Endothelial cell of umbilical vein (primary cell): ENCODE results near the gene CRIM1. TPM values are rescaled to one million over a fixed set of nuclear protein-coding genes. Genes with fewer than 3 reads are reported as not detected.
A peak's percentile ranks its signal among the peaks of the same experiment; 100 is the strongest.

Source experiments
- BruUV-seq: library from RNA; stranded (reverse); fragments of 400-500 nt; replicated peaks from 2 replicates; lab custom pipeline; 2021; lab: Mats Ljungman, UMichigan
- CTCF ChIA-PET: fragments of 300-600, 350-600 bp; sonication (Branson Sonifier 250); formaldehyde crosslinking; loops from one replicate; lab custom pipeline; 2021; ENCODE audit warnings: antibody characterized with exemption, inconsistent platforms; lab: Charles Lee
- POLR2A ChIA-PET: fragments of 300-600, 350-600 bp; sonication (Branson Sonifier 250); formaldehyde crosslinking; loops from one replicate; lab custom pipeline; 2021; ENCODE audit warnings: antibody characterized with exemption, inconsistent platforms; lab: Charles Lee
- DNase-seq: peaks from one replicate; pipeline ENCODE4 v3.0.0-alpha.2; 2011; ENCODE audit warnings: low read depth, low spot score
- FAIRE-seq: peaks from 2 replicates; lab custom pipeline; 2011; peaks lifted over from hg19 to GRCh38; lab: Jason Lieb, UNC
- H2AFZ ChIP-seq: 2 replicates; pipeline ENCODE4 v1.6.0; 2012; ENCODE audit warnings: low read depth, low read length, control low read depth, inconsistent platforms
- H3K27ac ChIP-seq: 2 replicates; pipeline ENCODE4 v1.5.1; 2011; ENCODE audit warnings: low read depth, mild to moderate bottlenecking, control low read depth, low read length, moderate library complexity; ENCODE audit not compliant: insufficient read depth
- H3K27me3 ChIP-seq, 2 experiments: 2 replicates each; pipeline versions ENCODE4 v1.6.0 to v1.6.1; 2011; ENCODE audit warnings: low read length in 2 of 2, mixed read lengths in 1 of 2; ENCODE audit not compliant: control insufficient read depth in 2 of 2, insufficient read depth in 2 of 2
- H3K36me3 ChIP-seq, 2 experiments: 2 replicates in 1 of 2; 3 replicates in 1 of 2; pipeline ENCODE4 v1.5.1; 2011; ENCODE audit warnings: low read length in 2 of 2, mild to moderate bottlenecking in 1 of 2, moderate library complexity in 1 of 2; ENCODE audit not compliant: control insufficient read depth in 2 of 2, insufficient read depth in 2 of 2; ENCODE audit errors: extremely low read depth in 1 of 2
- H3K4me1 ChIP-seq: 3 replicates; pipeline ENCODE4 v1.5.1; 2011; ENCODE audit warnings: mild to moderate bottlenecking, low read length; ENCODE audit not compliant: control insufficient read depth, insufficient read depth; ENCODE audit errors: extremely low read depth
- H3K4me2 ChIP-seq: 2 replicates; pipeline ENCODE4 v1.6.1; 2011; ENCODE audit warnings: low read length, control low read depth, mixed read lengths; ENCODE audit not compliant: insufficient read depth
- H3K4me3 ChIP-seq, 3 experiments: fragments of 200-600 bp in 1 of 3; sonication (generic), shearing (Covaris generic) in 1 of 3; replicated peaks in 1 of 3; 2 replicates each; pipeline ENCODE4 v1.5.1; 2011 to 2016; ENCODE audit warnings: control low read depth in 3 of 3, low read length in 3 of 3, mild to moderate bottlenecking in 2 of 3, inconsistent platforms in 1 of 3, low read depth in 1 of 3, moderate library complexity in 1 of 3; ENCODE audit not compliant: insufficient read depth in 1 of 3
- H3K79me2 ChIP-seq: 2 replicates; pipeline ENCODE4 v1.6.0; 2012; ENCODE audit warnings: low read length, inconsistent platforms; ENCODE audit not compliant: control insufficient read depth, insufficient read depth
- H3K9ac ChIP-seq: replicated peaks from 2 replicates; pipeline ENCODE3; 2011; ENCODE audit warnings: low read length, control low read depth; ENCODE audit not compliant: insufficient read depth; ENCODE audit errors: extremely low read depth
- H3K9me1 ChIP-seq: replicated peaks from 3 replicates; pipeline ENCODE4 v1.6.0; 2011; ENCODE audit warnings: mild to moderate bottlenecking, low read length; ENCODE audit not compliant: control insufficient read depth, insufficient read depth; ENCODE audit errors: extremely low read depth
- H3K9me3 ChIP-seq: replicated peaks from 2 replicates; pipeline ENCODE4 v1.5.1; 2012; ENCODE audit warnings: low read length, inconsistent platforms; ENCODE audit not compliant: control insufficient read depth, insufficient read depth
- H4K20me1 ChIP-seq: replicated peaks from 2 replicates; pipeline ENCODE3; 2011; ENCODE audit warnings: mild to moderate bottlenecking, low read length; ENCODE audit not compliant: control insufficient read depth, insufficient read depth; ENCODE audit errors: extremely low read depth
- CTCF ChIP-seq, 2 donors: IDR thresholded peaks; 1 replicate in 1 of 2; 2 replicates in 1 of 2; pipeline ENCODE4 v1.5.1; 2011; ENCODE audit warnings: low read length in 2 of 2, mild to moderate bottlenecking in 2 of 2, moderate library complexity in 2 of 2, control low read depth in 1 of 2, inconsistent platforms in 1 of 2, low read depth in 1 of 2; ENCODE audit not compliant: insufficient read depth in 1 of 2; ENCODE audit errors: extremely low read depth in 1 of 2
- EZH2 ChIP-seq: IDR thresholded peaks from 2 replicates; pipeline ENCODE4 v1.6.1; 2012; ENCODE audit warnings: borderline replicate concordance, low read depth, mild to moderate bottlenecking, moderate library complexity, low read length, inconsistent platforms; ENCODE audit not compliant: severe bottlenecking
- FOS ChIP-seq: IDR thresholded peaks from 2 replicates; pipeline ENCODE4 v1.6.1; 2011; ENCODE audit warnings: mild to moderate bottlenecking, low read length, moderate library complexity, borderline replicate concordance; ENCODE audit not compliant: insufficient read depth
- GATA2 ChIP-seq: IDR thresholded peaks from 2 replicates; pipeline ENCODE4 v1.7.0; 2011; ENCODE audit warnings: low read depth, mild to moderate bottlenecking, moderate library complexity, mixed read lengths, low read length; ENCODE audit not compliant: insufficient read length, insufficient read depth
- JUN ChIP-seq: IDR thresholded peaks from 2 replicates; pipeline ENCODE4 v1.6.1; 2011; ENCODE audit warnings: borderline replicate concordance, low read depth; ENCODE audit not compliant: insufficient read length, insufficient read depth
- MAX ChIP-seq: IDR thresholded peaks from 2 replicates; pipeline ENCODE4 v1.6.1; 2011; ENCODE audit not compliant: insufficient read depth, insufficient read length
- MYC ChIP-seq: IDR thresholded peaks from one replicate; pipeline ENCODE4 v1.6.1; 2011; ENCODE audit warnings: mild to moderate bottlenecking, low read depth, low read length
- POLR2A ChIP-seq: IDR thresholded peaks from 2 replicates; pipeline ENCODE4 v1.6.1; 2012; ENCODE audit warnings: low read depth, mild to moderate bottlenecking, control low read depth, low read length
- POLR2AphosphoS5 ChIP-seq: IDR thresholded peaks from 2 replicates; pipeline ENCODE4 v1.6.1; 2012; ENCODE audit warnings: low read depth, mild to moderate bottlenecking, control low read depth, low read length, moderate library complexity; ENCODE audit not compliant: insufficient read depth
- dilution Hi-C: fragments of 300-500 bp; cut with MboI; formaldehyde crosslinking; loops from one replicate; pipeline ENCODE4 v1.15.0; 2019; ENCODE audit warnings: low sequenced_read_pairs; ENCODE audit not compliant: extremely low pct_ligation_motif_present
- intact Hi-C: fragments of 100-400 bp; cut with micrococcal nuclease; formaldehyde crosslinking; loops from one replicate; pipeline ENCODE4 v1.10.0; 2022
- polyA plus RNA-seq, 4 experiments: library from polyadenylated mRNA; depleted of rRNA in 3 of 4; stranded (reverse) in 3 of 4; unstranded in 1 of 4; fragments of >200 nt; gene quantifications; 2 replicates each; pipeline versions ENCODE4 v1.2.1 to v1.2.3, GENCODE V29; 2011 to 2012; ENCODE audit warnings: missing spikeins in 1 of 4
- total RNA-seq: library from RNA; stranded (reverse); gene quantifications from 2 replicates; pipeline ENCODE4 v1.2.3, GENCODE V29; 2021

Gene CRIM1
- total and polyA plus RNA-seq, 2 donors (not counting 3 experiments of a cell fraction or from before 2014, with no cell fraction given), result 422 to 649 TPM

- Histone ChIP-seq H3K79me2 (peaks cover 44% of the 10 kb centered on the region), H4K20me1 (no peaks in the 10 kb centered on the region), H3K36me3 (no peaks in the 10 kb centered on the region), H3K9me3 (no peaks in the 10 kb centered on the region), H3K27ac (peak overlapping the region; percentile 98), H3K4me3 (peak overlapping the region in 1 of 3 experiments; percentile 25), H3K9me1 (no peaks in the 10 kb centered on the region), H2AFZ (no peak overlapping the region), H3K9ac (peak overlapping the region; percentile 93), H3K4me1 (peaks cover 94% of the 10 kb centered on the region), H3K27me3 (no peaks in the 10 kb centered on the region), H3K4me2 (peak overlapping the region; percentile 58)
- TF ChIP-seq MYC, result no peak
- no peak for TF ChIP-seq JUN
- TF ChIP-seq EZH2, result no peak
- no peak for TF ChIP-seq MAX
- peak; percentile 30 for TF ChIP-seq FOS
- TF ChIP-seq GATA2, result peak; percentile 35
- TF ChIP-seq CTCF (IDR thresholded peaks at IDR 0.05; ENCODE audit: extremely low read depth in 1 of 2, insufficient read depth in 1 of 2, low read depth in 1 of 2, low read length in 2 of 2), result no peak
- peak; percentile 63 for TF ChIP-seq POLR2A
- TF ChIP-seq POLR2AphosphoS5, result peak; percentile 38
- intact Hi-C loops (loop anchor here (5.0 to 10.0 kb wide), 2 partner anchors 192 to 220 kb away; no protein-coding TSS in a partner anchor), dilution Hi-C loops (no loop called here)
- peak; percentile 63 for DNase-seq
- CTCF ChIA-PET, result interaction anchor here (0.9 to 4.5 kb wide), 2 partner anchors 8 to 100 kb away, joined by 3 to 29 read pairs; no protein-coding TSS in a partner anchor
- FAIRE-seq, result no peak
- BruUV-seq, result TSS peak; percentile 42
- POLR2A ChIA-PET, result interaction anchor here (1.1 to 1.5 kb wide), 2 partner anchors 78 to 95 kb away, joined by 3 to 4 read pairs; no protein-coding TSS in a partner anchor
These were observed 208.9 kb downstream of the CRIM1 start for GRCh38 chr2:36564377-36564930.
